OCI-LY3 (cell line): ENCODE data around the gene GAB2.

Experiments
- EZH2phosphoT487 ChIP-seq: fragments of 200-600 bp; shearing (Covaris generic); IDR thresholded peaks from 2 replicates; pipeline ENCODE4 v1.6.1; 2018; ENCODE audit warnings: antibody characterized with exemption, mixed run types, low read depth
- TF ChIP-seq, protein P1 (sequence below): fragments of 200-600, 300-600 bp; sonication (generic); IDR thresholded peaks from 2 replicates; pipeline ENCODE4 v1.5.1; 2014; ENCODE audit warnings: antibody characterized with exemption, low read length, low read depth

GRCh38 chr11:78310500-78310909 is 107.1 kb downstream of the GAB2 start:
- TF ChIP-seq EZH2phosphoT487: no peak
- TF ChIP-seq, protein P1, sequence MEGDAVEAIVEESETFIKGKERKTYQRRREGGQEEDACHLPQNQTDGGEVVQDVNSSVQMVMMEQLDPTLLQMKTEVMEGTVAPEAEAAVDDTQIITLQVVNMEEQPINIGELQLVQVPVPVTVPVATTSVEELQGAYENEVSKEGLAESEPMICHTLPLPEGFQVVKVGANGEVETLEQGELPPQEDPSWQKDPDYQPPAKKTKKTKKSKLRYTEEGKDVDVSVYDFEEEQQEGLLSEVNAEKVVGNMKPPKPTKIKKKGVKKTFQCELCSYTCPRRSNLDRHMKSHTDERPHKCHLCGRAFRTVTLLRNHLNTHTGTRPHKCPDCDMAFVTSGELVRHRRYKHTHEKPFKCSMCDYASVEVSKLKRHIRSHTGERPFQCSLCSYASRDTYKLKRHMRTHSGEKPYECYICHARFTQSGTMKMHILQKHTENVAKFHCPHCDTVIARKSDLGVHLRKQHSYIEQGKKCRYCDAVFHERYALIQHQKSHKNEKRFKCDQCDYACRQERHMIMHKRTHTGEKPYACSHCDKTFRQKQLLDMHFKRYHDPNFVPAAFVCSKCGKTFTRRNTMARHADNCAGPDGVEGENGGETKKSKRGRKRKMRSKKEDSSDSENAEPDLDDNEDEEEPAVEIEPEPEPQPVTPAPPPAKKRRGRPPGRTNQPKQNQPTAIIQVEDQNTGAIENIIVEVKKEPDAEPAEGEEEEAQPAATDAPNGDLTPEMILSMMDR: no peak
